Endodermal cell (in vitro differentiated cells): ENCODE data around the gene ADK. TPM values are rescaled to one million over a fixed set of nuclear protein-coding genes. Genes with fewer than 3 reads are reported as not detected.

ENCODE experiments used
- DNase-seq: peaks from one replicate; pipeline ENCODE4 v3.0.0-alpha.2; 2017
- H3K27ac ChIP-seq: 2 replicates; pipeline ENCODE4 v1.5.1; 2013; ENCODE audit warnings: mild to moderate bottlenecking, low read depth, low read length, moderate library complexity
- H3K27me3 ChIP-seq: 2 replicates; pipeline ENCODE4 v1.6.1; 2013; ENCODE audit warnings: mild to moderate bottlenecking, low read length, moderate library complexity; ENCODE audit not compliant: insufficient read depth, control insufficient read depth, poor library complexity, severe bottlenecking
- H3K36me3 ChIP-seq: 2 replicates; pipeline ENCODE4 v1.7.0; 2013; ENCODE audit warnings: mild to moderate bottlenecking, low read length, moderate library complexity; ENCODE audit not compliant: control insufficient read depth, insufficient read depth
- H3K4me1 ChIP-seq: one replicate; pipeline ENCODE4 v1.7.0; 2013; ENCODE audit warnings: low read length; ENCODE audit not compliant: control insufficient read depth, insufficient read depth
- H3K4me3 ChIP-seq: 2 replicates; pipeline ENCODE4 v1.5.1; 2013; ENCODE audit warnings: mild to moderate bottlenecking, low read length, moderate library complexity
- H3K9ac ChIP-seq: 2 replicates; pipeline ENCODE4 v1.6.1; 2013; ENCODE audit warnings: mild to moderate bottlenecking, low read length, moderate library complexity; ENCODE audit not compliant: poor library complexity, severe bottlenecking; ENCODE audit errors: extremely low read depth
- H3K9me3 ChIP-seq: 2 replicates; pipeline ENCODE4 v1.6.1; 2013; ENCODE audit warnings: mild to moderate bottlenecking, low read length, moderate library complexity; ENCODE audit not compliant: control insufficient read depth
- H3K27ac Mint-ChIP-seq: 2 replicates; pipeline ENCODE4 v1.8.0; 2020; ENCODE audit warnings: mixed read lengths
- H3K27me3 Mint-ChIP-seq: 2 replicates; pipeline ENCODE4 v1.8.0; 2021; ENCODE audit warnings: mild to moderate bottlenecking, mixed read lengths; ENCODE audit not compliant: insufficient read depth
- H3K36me3 Mint-ChIP-seq: 2 replicates; pipeline ENCODE4 v1.8.0; 2020; ENCODE audit warnings: low read depth, mixed read lengths
- H3K4me1 Mint-ChIP-seq: 2 replicates; pipeline ENCODE4 v1.8.0; 2020; ENCODE audit warnings: mixed read lengths
- H3K4me3 Mint-ChIP-seq: 2 replicates; pipeline ENCODE4 v1.8.0; 2020; ENCODE audit warnings: mild to moderate bottlenecking, moderate library complexity, mixed read lengths
- H3K9me3 Mint-ChIP-seq: 2 replicates; pipeline ENCODE4 v1.8.0; 2020; ENCODE audit warnings: mild to moderate bottlenecking, mixed read lengths
- CTCF ChIP-seq: fragments of 200-600 bp; sonication (generic); conservative IDR thresholded peaks from 2 replicates; pipeline ENCODE4 v1.5.0; 2021; ENCODE audit warnings: antibody characterized with exemption, mild to moderate bottlenecking
- WGBS, 2 experiments: methylation state at CpG; one replicate each; pipeline versions ENCODE4 v1.1.5 to v1.1.7; 2013; ENCODE audit warnings: missing lambda C conversion rate in 2 of 2, mixed read lengths in 1 of 2; ENCODE audit not compliant: insufficient coverage in 1 of 2, insufficient read length in 1 of 2; 5-methylcytosine and 5-hydroxymethylcytosine counted together
- total RNA-seq, 2 donors: library from RNA; stranded (reverse); fragmentation: NEBNext Ultra II Directional in 1 of 2; extraction: Animal tissue kit (Norgen Biotek cat#: 25700) in 1 of 2; gene quantifications; 2 replicates in 1 of 2; 3 replicates in 1 of 2; pipeline ENCODE4 v1.2.1, GENCODE V29; 2021

ADK gene
- total RNA-seq, 2 donors from 2014 or later: 23.6 to 36.7 TPM

GRCh38 chr10:74662635-74663034 is 511.6 kb downstream of the ADK start:
- no peak overlapping the region for H3K4me3 Mint-ChIP-seq
- Histone ChIP-seq H3K27me3 (no peaks in the 10 kb centered on the region), H3K4me1 (no peaks in the 10 kb centered on the region), H3K9ac (no peak overlapping the region), H3K9me3 (no peaks in the 10 kb centered on the region), H3K36me3 (no peaks in the 10 kb centered on the region), H3K27ac (no peak overlapping the region), H3K4me3 (no peak overlapping the region)
- no peaks in the 10 kb centered on the region for H3K4me1 Mint-ChIP-seq
- no peaks in the 10 kb centered on the region for H3K27me3 Mint-ChIP-seq
- TF ChIP-seq CTCF: no peak
- no peak overlapping the region for H3K27ac Mint-ChIP-seq
- no peak for DNase-seq
- H3K9me3 Mint-ChIP-seq: no peaks in the 10 kb centered on the region
- no peaks in the 10 kb centered on the region for H3K36me3 Mint-ChIP-seq
- 95 to 97% methylated on average over 3 of the region's 3 CpGs for WGBS, 2 experiments

GRCh38 chr10:74669210-74669609 is 518.2 kb downstream of the ADK start:
- Mint-ChIP-seq H3K36me3 (peaks cover 10% of the 10 kb centered on the region), H3K4me3 (no peak overlapping the region), H3K9me3 (no peaks in the 10 kb centered on the region), H3K27ac (no peak overlapping the region), H3K4me1 (no peaks in the 10 kb centered on the region), H3K27me3 (no peaks in the 10 kb centered on the region)
- Histone ChIP-seq H3K4me3 (no peak overlapping the region), H3K9me3 (peaks cover 19% of the 10 kb centered on the region), H3K4me1 (no peaks in the 10 kb centered on the region), H3K27me3 (no peaks in the 10 kb centered on the region), H3K27ac (no peak overlapping the region), H3K36me3 (peaks cover 25% of the 10 kb centered on the region), H3K9ac (no peak overlapping the region)
- 88 to 90% methylated on average over 3 of the region's 3 CpGs for WGBS, 2 experiments
- no peak for DNase-seq
- no peak for TF ChIP-seq CTCF

DNA sequence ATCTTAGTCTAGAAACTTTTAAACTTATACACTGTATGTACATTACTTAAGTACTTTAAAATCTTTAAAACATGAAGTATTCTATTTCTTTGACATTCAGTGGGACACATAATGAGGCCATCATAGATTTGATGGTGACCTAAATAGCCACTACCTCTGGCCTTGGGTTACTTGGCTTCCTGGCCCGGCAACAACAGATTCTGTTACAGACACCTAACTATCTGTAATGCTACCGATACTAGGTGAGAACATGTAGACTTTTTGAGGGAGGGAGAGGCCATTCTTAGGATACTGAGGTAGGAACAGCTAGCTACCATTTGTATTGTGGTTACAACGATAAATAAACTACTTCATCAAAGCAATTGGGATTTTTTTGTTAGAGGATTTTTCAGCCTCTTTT is 520.7 kb downstream of the ADK start:
- TF ChIP-seq CTCF: no peak
- H3K36me3 ChIP-seq: peaks cover 29% of the 10 kb centered on the region
- H3K27me3 ChIP-seq: no peaks in the 10 kb centered on the region
- H3K9ac ChIP-seq: no peak overlapping the region
- H3K27ac Mint-ChIP-seq: no peak overlapping the region
- H3K9me3 Mint-ChIP-seq: no peaks in the 10 kb centered on the region
- no peak overlapping the region for H3K27ac ChIP-seq
- no peaks in the 10 kb centered on the region for H3K4me1 Mint-ChIP-seq
- H3K27me3 Mint-ChIP-seq: no peaks in the 10 kb centered on the region
- peaks cover 12% of the 10 kb centered on the region for H3K36me3 Mint-ChIP-seq
- no peaks in the 10 kb centered on the region for H3K4me1 ChIP-seq
- peaks cover 19% of the 10 kb centered on the region for H3K9me3 ChIP-seq
- no peak overlapping the region for H3K4me3 ChIP-seq
- H3K4me3 Mint-ChIP-seq: no peak overlapping the region
- DNase-seq: no peak
- 98% methylated on average over 2 of the region's 3 CpGs; no CpG with 5 or more reads in 1 of the 2 experiments for WGBS, 2 experiments
